Measurements from ENCODE around the gene ENOSF1.

DNA sequence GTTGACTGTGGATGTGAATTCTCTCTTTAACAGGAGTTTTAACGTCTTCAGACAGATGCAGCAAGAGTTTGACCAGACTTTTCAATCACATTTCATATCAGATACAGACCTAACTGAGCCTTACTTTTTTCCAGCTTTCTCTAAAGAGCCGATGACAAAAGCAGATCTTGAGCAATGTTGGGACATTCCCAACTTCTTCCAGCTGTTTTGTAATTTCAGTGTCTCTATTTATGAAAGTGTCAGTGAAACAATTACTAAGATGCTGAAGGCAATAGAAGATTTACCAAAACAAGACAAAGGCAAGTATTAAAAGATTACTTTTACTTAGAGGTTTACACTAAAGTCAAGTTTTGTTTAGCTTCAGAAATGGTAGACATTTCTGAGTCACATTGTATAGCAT lies 85.2 kb downstream of the ENOSF1 start:
- TF ChIP-seq, protein P1, sequence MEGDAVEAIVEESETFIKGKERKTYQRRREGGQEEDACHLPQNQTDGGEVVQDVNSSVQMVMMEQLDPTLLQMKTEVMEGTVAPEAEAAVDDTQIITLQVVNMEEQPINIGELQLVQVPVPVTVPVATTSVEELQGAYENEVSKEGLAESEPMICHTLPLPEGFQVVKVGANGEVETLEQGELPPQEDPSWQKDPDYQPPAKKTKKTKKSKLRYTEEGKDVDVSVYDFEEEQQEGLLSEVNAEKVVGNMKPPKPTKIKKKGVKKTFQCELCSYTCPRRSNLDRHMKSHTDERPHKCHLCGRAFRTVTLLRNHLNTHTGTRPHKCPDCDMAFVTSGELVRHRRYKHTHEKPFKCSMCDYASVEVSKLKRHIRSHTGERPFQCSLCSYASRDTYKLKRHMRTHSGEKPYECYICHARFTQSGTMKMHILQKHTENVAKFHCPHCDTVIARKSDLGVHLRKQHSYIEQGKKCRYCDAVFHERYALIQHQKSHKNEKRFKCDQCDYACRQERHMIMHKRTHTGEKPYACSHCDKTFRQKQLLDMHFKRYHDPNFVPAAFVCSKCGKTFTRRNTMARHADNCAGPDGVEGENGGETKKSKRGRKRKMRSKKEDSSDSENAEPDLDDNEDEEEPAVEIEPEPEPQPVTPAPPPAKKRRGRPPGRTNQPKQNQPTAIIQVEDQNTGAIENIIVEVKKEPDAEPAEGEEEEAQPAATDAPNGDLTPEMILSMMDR (IDR thresholded peaks at IDR 0.05): no peak
- no peak for TF ChIP-seq POLR2A (IDR thresholded peaks at IDR 0.05)
